IPS-NIHi7 (cell line): Measurements from ENCODE around the gene CGGBP1.

Experiments used
- DNase-seq: peaks from one replicate; pipeline ENCODE4 v3.0.0; 2012; ENCODE audit warnings: mixed read lengths; ENCODE audit errors: extremely low spot score

The CGGBP1 gene, protein sequence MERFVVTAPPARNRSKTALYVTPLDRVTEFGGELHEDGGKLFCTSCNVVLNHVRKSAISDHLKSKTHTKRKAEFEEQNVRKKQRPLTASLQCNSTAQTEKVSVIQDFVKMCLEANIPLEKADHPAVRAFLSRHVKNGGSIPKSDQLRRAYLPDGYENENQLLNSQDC

DNA sequence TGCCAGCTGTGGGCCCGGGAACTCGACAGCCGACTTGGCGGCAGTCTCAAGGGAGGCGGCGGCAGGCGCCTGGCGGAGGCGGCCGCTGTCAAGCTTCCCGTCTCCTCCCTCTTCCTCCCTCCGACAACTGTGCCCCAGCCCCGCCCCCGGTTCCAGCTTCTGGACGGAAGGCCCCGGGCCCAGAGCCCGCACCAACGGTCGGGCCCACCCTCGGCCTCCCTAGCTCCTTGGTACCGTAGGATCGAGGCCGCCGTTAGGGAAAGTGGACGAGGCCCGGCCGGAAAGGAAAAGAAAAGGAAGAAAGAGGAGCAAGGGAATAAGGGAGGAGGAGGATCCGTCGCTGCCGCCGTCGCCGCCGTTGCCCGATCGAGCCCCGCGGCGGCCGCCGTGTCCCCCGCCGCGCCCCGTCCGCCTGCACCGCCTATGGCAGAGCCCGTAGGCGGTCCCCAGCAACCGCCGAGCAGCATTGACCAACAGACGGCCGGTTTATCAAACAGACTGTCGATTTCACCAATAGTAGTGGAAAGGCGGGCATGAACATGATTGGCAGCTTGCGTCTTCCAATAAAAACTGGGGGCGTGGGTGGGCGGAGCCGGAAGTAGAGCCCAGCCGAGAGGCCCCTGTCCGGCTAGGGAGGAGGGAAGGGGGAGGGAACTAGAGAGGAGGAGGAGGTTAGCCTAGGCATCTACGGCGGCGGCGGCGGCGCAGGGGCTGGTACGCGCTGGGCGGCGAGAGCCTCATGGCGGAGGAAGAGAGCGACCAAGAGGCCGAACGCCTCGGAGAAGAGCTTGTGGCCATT lies at the start of gene CGGBP1, which contains the start of gene ZNF654:
Gene CGGBP1 (minus strand): TSS at position 425 of the 799 bp plus-strand sequence. CDS start 3,029 bp downstream, outside the sequence.
Gene ZNF654 (plus strand): TSS at position 675 of the 799 bp plus-strand sequence. CDS start 65 bp downstream, at position 740.
- peak; percentile 90 for DNase-seq

DNA sequence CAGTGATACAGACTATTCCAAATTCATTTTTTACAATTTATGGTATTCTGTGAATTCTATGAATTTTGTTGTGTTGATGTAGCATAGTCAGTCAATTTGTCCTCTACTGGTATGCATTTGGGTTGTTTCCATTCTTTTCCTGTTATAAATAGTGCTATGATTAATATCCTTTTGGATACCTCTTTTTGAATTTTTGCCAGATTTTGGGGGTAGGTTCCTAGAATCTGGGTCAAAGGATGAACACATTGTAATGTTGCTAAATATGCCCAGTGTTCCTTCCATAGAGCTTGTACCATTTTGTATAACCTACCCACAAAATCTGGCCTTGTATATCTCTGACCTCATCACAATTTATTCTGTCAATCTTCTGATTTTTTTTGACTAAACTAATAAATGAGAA lies 46.5 kb upstream of the CGGBP1 start:
- DNase-seq, result no peak

DNA sequence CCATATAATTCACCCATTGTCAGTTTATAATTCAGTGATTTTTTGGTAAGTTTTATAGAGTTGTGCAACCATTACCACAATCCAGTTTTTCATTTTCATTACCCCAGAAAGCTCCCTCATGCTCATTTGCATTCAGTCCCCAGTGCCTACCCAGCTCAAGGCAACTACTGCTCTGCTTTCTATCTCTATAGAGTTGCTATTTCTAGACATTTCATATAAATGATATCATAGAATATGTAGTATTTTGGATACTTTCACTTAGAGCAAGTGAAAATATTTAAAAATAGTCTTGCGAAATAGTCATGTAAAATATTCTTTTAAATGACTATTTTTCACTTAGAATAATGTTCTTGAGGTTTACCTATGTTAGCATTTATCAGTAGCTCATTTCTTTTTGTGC lies 42.3 kb upstream of the CGGBP1 start:
- no peak for DNase-seq

DNA sequence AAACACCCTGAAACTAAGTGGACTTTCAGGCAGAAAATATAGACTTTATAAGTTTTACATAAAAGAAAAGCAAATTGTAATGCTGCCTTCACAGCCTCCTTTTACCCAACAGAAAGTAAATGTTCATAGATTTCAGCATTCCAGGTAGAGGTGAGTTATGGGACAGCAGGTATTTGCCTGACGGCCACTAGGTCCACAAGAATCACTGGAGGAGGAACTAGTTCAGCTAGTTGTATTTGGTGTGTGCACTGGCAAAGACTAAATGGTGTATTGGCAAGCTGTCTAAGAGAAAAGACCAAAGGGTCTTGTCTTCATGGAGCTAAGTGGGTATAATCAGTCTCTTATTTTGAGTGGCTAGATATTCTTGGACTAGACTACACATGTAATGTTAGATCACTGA lies 34.5 kb upstream of the CGGBP1 start:
- no peak for DNase-seq

DNA sequence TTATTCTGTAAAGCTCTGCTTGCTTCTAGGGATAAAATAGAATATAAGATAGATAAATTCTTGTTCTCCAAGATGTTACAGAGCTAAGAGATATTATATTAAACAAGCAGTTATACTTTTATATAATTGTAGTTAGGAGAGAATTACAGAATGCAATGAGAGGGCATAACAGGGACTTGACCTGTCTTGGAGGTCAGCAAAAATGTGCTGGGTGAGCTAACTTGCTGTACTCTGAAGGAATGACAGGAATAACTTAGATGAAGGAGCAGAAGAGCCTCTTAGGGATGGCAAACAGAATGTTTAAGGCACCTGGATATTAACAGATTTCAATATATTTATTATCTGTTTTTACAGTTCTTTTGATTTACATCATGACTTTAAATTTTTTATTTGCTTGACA lies 33.5 kb upstream of the CGGBP1 start:
- DNase-seq, result no peak

DNA sequence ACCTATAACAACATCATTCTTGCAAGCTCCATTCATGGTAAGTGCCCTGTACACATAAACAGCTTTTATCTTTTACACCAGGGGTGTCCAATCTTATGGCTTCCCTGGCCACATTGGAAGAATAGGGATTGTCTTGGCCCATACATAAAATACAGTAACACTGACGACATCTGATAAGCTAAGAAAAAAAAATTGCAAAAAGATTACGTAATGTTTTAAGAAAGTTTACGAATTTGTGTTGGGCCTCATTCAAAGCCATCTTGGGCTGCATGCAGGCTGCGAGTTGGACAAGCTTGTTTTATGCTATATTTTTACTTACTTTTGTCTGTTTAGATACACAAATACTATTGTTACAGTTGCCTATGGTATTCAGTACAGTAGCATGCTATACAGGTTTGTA lies 31.9 kb upstream of the CGGBP1 start:
- no peak for DNase-seq

DNA sequence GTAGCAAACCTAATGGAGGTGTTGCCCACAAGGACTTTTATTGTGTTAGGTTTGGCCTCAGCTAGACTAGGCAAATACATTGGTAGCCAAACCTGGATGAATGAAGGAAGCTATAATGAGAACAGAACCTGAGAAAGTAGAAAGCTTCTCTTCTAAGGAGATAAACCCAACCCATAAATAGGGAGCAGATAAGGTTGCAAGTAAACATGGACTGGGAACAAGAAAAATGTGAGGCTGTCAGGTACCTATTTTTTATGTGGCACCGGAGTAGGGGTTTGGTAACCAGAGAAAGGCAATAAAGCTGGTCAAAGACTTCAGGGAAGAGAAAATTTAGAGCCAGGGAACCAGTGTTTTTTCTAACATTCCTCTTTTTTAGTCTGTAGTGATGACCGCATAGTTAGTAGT lies 25.3 kb upstream of the CGGBP1 start:
- DNase-seq, result no peak

DNA sequence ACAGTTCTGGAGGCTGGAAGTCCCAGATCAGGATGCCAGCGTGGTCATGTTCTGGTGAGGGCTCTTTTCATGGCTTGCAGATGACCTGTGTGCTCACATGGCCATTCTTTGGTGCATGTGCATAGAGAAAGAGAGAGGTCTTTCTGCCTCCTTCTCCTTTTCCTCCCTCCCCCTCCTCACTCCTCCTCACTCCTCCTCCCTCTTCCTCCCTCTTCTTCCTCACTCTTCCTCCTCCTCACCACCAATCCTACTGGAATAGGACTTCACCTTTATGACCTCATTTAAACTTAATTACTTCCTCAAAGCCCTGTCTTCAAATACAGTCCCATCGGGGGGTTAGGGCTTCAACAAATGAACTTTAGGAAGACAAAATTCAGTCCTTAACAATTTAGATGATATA lies 24.0 kb upstream of the CGGBP1 start:
- DNase-seq, result no peak

DNA sequence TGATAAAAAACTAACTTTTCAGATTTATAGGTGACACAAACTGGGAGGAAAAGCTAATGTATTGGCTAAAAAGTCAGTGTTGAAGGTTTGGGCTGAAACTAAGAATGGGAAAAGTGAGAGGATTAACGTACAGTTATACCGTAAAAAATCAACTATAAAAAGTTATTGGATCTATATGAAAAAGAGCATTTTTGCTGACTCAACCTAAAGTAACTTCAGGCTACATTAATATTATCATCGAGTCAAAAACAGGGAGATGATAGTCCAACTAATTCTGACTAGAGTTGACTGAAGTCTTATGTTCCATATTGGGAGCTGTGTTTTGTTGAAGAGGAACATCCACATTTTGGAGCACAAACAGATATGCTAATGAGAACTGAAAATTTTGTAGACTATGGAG lies 20.1 kb upstream of the CGGBP1 start:
- no peak for DNase-seq

DNA sequence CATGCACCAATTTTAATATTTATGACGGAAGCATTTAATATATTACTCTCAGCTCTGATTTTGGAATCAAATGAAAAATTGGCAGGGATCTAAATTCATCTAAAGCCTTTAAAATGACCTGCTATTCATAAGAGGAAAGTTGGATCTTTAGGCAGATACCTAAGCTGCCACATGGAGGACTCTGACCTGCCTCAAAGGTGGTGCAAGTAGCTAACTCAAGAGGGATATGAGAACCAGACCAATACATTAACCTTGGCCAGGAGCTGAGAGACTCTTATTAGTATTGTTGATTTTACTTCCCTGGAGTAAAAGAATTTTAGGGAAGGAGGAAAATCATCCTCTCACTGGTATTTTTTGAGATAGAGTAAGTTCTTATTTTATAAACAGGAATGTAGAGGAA lies 17.9 kb upstream of the CGGBP1 start:
- DNase-seq, result no peak

DNA sequence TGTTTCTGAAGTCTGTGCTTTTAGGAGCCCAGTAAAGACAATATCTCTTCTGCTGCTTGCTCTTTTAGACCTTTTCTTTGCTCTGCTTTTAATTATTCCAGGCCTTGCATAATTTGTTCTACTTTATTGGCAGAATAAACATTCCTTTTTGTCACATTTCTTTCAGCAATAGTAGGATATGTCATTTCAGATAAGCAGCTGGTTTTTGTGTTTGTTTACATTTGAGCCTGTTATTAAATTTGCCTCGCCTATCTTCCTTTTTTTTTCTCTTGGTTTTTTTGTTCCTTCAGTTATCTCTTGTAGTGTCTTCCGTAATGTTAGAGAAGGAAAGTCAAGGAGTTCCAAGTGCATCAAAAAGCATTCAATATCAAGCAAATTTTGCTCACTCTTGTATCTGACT lies 16.7 kb upstream of the CGGBP1 start:
- no peak for DNase-seq

DNA sequence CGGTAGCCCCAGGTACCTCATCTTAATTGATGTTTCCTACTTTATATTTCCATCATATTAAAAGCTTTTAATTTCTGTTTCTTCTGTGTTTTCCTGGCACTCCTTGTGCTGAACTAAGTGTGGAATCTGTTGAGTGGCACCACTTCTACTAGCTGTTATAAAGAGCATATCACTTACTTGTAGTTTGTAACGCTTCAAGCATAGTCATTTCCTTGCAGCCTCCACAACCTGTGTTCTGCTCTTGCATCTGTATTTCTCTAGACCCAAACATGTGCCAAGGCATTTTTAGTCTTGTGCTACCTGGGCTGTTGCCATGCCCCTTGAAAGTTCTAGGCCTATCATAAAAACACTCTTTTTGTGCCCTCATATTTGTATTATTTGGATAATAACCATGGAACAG lies 16.3 kb upstream of the CGGBP1 start:
- no peak for DNase-seq

DNA sequence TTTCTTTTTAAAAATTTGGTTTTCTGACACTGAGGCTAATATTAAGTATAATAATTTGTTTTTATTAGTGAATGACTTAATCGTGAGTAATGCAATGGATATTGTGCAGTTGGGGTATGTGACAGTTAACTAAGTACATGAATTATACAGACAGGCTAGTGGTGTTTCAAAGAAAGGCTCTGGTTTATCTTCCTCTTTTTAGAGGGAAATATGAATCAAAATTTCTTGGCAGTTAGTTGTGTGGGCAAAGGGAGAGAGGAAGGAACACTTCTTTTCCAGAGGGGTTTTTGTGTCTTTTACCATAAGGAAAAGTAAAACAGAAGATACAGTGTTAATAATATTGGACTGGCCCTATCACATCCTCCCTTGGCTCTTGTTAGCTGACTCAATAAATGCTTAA lies 2.9 kb upstream of the CGGBP1 start:
- no peak for DNase-seq

DNA sequence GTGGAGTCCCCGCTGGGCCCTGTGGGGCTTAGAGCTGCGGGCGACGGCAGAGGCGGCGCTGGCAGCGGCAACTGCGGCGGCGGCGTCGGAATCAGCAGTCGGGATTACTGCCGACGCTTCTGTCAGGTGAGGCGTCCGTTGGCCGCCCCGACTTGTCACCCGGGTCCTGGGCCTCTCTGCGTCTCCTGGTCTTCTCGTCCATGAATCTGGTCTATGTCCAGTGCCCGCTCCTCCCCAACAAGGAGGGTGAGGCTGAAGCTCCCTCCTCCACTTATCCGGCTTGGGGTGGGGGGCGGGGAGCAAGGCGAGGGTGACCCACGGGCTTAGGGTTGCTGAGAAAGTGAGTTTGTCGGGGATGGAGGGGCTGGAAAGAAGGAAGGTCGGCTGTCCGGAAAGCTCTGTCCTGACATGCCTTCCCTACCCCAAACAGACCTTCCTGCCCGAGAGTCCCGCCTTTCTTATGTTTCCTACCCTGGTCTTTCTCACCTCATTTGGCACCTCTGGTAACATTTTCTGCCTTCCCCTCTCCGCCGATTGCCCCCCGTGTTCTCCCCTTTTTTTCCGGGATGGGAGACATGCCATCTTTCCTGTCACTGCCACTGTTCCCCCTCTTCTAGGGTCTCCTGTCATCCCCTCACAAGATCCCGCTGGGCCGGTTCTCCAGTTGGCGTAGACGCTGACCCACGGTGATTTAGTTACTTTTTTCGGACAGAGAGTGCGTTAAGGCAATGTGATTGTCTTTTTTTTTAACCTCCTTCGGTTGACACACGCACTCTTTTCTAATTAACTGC lies 770 bp upstream of the CGGBP1 start:
- DNase-seq, result peak; percentile 23

DNA sequence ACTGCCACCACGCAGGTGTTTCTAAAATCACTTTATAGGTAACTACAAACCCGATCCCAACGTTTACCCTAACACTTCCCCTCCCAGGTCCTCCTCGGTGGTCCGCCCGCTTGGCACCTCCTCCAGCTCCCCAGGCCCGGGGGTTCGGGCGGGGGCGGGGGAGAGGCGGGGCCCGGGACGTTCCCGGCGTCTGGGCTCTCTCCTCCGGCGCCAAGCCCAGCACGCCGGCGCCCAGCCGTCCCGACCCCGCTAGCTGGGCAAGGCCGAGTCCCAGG lies 562 bp downstream of the CGGBP1 start:
- DNase-seq, result peak; percentile 68

DNA sequence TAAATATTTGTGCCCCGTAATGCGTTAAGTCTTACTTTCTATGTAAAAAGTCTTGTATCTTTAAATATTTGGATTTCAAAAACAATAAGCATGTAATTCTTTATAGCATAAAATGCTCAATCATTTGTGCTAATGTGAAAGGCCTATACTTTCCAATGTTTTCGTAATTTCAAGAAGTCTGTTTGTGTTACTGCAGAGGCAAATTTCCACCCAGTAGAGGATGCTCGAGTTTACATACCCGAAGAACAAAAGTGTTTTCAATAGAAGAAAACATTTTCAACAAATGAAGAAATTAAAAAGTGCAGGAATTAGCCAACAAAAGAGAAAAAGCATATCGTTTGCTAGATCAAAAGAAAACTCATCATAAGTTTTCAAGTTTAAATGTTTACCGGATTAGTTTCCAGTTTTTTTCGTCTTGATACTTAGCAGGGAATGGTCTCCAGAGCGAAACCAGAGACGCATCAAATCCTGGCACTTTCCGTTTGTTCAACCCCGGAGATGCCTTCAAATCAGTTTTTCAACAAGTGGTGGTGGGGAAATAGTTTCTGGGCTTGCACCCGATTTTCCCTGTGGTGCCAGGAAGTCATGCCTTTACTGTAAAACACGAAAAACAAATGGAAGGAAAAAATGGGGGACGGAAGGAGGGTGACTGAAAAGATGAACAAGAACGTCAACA lies 1.0 kb downstream of the CGGBP1 start:
- no peak for DNase-seq

DNA sequence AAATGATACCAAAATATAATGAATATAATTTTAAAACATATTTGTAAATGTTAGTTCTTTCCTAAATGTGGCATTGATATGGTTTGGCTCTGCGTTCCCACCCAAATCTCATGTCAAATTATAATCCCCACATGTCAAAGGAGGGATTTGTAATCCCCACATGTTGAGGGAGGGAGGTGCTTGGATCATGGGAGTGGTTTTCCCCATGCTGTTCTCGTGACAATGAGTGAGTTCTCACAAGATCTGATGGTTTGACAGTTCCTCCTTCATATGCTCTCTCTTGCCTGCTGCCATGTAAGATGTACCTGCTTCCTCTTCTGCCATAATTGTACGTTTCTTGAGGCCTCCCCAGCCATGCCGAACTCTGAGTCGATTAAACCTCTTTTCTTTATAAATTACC lies 12.0 kb downstream of the CGGBP1 start:
- DNase-seq, result no peak

DNA sequence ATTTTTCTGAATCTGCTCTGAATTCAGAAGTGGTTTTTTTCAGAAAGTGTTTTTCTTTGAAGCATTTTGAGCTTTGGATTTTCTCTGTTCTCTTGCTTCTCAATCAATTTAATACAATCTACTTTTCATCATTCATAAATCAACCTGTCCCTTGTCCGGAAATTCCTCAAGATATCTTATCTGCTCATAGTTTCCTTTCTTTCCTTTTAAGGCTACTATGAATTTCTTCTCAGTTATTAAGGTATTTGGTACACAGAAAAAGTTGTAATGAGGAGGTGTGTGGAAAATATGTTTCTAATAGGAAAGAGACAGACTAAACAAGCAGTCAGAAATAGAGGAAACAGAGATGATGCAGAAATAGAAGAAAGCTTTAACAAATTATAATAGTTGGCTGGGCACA lies 14.4 kb downstream of the CGGBP1 start:
- no peak for DNase-seq

DNA sequence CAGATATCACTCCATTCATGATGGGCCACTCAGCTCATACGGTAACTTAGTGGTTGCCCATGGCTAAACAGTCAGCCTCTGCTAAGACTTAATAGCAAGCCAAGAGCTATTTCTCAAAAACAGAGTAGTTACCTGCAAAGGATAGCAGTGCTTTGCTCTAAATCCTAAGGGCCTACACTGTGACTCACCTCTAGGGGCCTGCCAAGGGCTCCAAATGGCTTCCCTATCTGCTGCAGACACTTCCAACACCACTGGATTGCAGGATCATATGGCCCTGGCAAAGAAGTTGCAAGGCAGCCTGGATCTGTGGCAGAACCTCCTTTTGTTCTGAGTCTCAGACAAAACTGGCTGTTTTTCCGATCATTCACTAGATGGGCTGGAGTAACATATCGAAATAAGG lies 17.8 kb downstream of the CGGBP1 start:
- peak; percentile 18 for DNase-seq

DNA sequence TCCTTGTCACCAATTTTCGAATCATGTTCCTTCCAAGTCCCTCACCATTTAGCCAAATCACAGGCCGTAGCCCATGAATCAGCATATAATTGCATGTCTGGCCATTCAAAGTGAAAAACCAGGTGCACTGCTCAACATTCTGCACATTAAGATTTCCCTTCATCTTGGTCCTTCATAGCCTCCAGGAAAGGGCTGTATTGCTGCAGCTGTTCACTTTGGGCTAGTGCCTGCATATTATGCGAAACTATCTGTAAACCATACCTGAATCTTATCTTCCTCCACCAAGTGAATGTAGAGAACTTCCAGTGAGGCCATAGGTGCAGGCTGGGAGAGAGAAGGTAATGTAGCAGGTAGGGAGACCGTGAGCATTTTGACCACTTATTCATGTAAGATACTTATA lies 18.3 kb downstream of the CGGBP1 start:
- no peak for DNase-seq

DNA sequence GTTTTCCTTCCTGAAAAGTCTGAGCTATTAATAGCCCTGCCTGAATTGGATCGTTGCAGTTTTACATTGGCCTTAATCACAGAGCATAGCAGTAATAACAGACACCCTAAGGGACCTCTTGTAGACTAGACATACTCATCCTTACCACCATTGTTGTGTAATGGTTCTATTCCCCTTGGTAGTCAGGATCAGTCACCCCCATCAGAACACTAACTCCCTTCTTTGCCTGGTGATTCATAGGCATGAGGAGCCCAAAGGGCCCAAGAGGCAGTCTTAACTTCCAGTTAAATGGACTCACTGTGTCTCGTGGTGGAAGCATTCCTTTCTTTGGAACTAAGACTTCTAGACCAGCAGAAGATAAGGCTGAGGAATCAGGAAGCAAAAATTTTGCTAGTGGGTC lies 20.2 kb downstream of the CGGBP1 start:
- DNase-seq, result no peak

DNA sequence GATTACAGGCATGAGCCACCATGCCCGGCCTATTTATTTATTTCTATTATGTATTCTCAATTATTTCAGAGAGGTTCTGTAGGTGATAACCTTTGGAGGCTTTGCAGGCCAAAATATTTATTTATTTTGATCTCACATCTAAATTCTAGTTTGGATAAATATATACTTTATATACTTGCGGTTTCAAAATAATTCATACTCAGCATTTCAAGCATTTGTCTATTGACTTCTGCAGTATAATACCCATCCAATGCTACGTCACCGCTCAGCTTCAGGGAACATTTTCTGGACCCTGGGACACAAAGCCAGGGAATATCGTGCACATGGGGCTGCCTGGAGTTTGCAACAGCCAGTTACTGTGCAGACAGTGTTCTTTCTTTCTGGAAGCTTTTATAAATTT lies 22.6 kb downstream of the CGGBP1 start:
- no peak for DNase-seq
